ENCODE results near the gene SLC25A39.

DNA sequence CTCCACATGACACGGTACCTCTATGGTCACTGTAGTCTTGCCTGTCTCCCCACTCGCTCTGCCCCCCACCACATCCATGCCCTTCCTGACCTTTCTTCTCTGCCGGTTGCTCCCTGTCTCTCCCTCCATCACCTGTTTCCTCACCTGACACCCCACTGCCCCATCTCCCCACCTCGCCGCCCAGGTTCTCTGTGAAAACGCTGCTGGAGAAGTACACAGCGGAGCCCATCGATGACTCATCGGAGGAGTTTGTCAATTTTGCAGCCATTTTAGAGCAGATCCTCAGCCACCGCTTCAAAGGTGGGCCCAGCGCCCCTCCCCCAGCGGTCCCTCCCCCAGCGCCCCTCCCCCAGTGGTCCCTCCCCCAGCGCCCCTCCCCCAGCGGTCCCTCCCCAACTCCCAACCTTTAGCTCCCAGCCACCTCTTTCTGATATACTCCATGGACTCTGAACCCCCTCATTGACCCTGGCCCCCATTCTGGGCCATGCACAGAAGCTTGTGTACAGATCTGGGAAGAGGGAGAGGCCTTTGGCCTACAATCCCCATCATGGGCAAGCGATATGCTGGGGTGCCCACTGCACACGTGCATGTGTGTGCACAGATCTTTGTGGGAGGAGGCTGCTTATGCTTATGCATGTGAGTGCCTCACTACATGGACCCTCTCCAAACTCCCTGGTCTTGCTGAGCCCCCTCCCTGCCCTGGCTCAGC, 12.1 kb downstream of the SLC25A39 start:
- no peak for TF ChIP-seq POLR2A (IDR thresholded peaks at IDR 0.05)
- TF ChIP-seq, protein P1, sequence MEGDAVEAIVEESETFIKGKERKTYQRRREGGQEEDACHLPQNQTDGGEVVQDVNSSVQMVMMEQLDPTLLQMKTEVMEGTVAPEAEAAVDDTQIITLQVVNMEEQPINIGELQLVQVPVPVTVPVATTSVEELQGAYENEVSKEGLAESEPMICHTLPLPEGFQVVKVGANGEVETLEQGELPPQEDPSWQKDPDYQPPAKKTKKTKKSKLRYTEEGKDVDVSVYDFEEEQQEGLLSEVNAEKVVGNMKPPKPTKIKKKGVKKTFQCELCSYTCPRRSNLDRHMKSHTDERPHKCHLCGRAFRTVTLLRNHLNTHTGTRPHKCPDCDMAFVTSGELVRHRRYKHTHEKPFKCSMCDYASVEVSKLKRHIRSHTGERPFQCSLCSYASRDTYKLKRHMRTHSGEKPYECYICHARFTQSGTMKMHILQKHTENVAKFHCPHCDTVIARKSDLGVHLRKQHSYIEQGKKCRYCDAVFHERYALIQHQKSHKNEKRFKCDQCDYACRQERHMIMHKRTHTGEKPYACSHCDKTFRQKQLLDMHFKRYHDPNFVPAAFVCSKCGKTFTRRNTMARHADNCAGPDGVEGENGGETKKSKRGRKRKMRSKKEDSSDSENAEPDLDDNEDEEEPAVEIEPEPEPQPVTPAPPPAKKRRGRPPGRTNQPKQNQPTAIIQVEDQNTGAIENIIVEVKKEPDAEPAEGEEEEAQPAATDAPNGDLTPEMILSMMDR (IDR thresholded peaks at IDR 0.05) = no peak
